ENCODE data around the gene RNF149.

- no peak for TF ChIP-seq CTCF (IDR thresholded peaks at IDR 0.05; ENCODE audit: insufficient read depth, low read length)
- no peak for TF ChIP-seq REST (IDR thresholded peaks at IDR 0.05; ENCODE audit: insufficient replicate concordance, low read depth)
- TF ChIP-seq POLR2AphosphoS5 (IDR thresholded peaks at IDR 0.05; ENCODE audit: low read depth) = no peak
- TF ChIP-seq GABPA (IDR thresholded peaks at IDR 0.05; ENCODE audit: low read depth) = no peak
These were observed 48.9 kb upstream of the RNF149 start for GRCh38 chr2:101357376-101357775.
